ENCODE results near the gene CCDC141.

The CCDC141 gene

GRCh38 chr2:178923546-178923945, 126.4 kb downstream of the CCDC141 start:
- Histone ChIP-seq H3K9ac (ENCODE audit: low read depth, low read length) (no peak overlapping the region), H3K36me3 (ENCODE audit: insufficient read depth, low read length) (no peaks in the 10 kb centered on the region; the same call in none of the 2 replicates)

GRCh38 chr2:178920916-178921513, 128.9 kb downstream of the CCDC141 start:
- Histone ChIP-seq H3K9me3 (ENCODE audit: control insufficient read depth, insufficient read depth, low read length) (no peaks in the 10 kb centered on the region), H3K9ac (ENCODE audit: low read depth, low read length) (no peak overlapping the region), H3K4me1 (ENCODE audit: insufficient read depth, low read length) (no peaks in the 10 kb centered on the region), H3K36me3 (ENCODE audit: insufficient read depth, low read length) (peaks cover 2% of the 10 kb centered on the region; the same call in 1 of the 2 replicates)

More at GRCh38 chr2:178923546-178923945, 126.4 kb downstream of the CCDC141 start:
- no peaks in the 10 kb centered on the region for H3K4me1 ChIP-seq (ENCODE audit: insufficient read depth, low read length)
- no peaks in the 10 kb centered on the region for H3K9me3 ChIP-seq (ENCODE audit: control insufficient read depth, insufficient read depth, low read length)

- H3K9me3 ChIP-seq (ENCODE audit: control insufficient read depth, insufficient read depth, low read length), result no peaks in the 10 kb centered on the region
- peaks cover 2% of the 10 kb centered on the region; the same call in 1 of the 2 replicates for H3K36me3 ChIP-seq (ENCODE audit: insufficient read depth, low read length)
- no peaks in the 10 kb centered on the region for H3K4me1 ChIP-seq (ENCODE audit: insufficient read depth, low read length)
- H3K9ac ChIP-seq (ENCODE audit: low read depth, low read length), result no peak overlapping the region
Measured at GRCh38 chr2:178917555-178917954, 132.4 kb downstream of the CCDC141 start.

- Histone ChIP-seq H3K9ac (ENCODE audit: low read depth, low read length) (no peak overlapping the region), H3K4me1 (ENCODE audit: insufficient read depth, low read length) (no peaks in the 10 kb centered on the region), H3K36me3 (ENCODE audit: insufficient read depth, low read length) (peaks cover 2% of the 10 kb centered on the region; the same call in 1 of the 2 replicates), H3K9me3 (ENCODE audit: control insufficient read depth, insufficient read depth, low read length) (no peaks in the 10 kb centered on the region)
Measured at GRCh38 chr2:178915423-178916173, 134.3 kb downstream of the CCDC141 start.

GRCh38 chr2:178914259-178914849, 135.6 kb downstream of the CCDC141 start:
- Histone ChIP-seq H3K4me1 (ENCODE audit: insufficient read depth, low read length) (no peaks in the 10 kb centered on the region), H3K36me3 (ENCODE audit: insufficient read depth, low read length) (peaks cover 2% of the 10 kb centered on the region; the same call in 1 of the 2 replicates)

GRCh38 chr2:178913049-178913441, 136.9 kb downstream of the CCDC141 start:
- Histone ChIP-seq H3K9ac (ENCODE audit: low read depth, low read length) (no peak overlapping the region), H3K9me3 (ENCODE audit: control insufficient read depth, insufficient read depth, low read length) (no peaks in the 10 kb centered on the region), H3K36me3 (ENCODE audit: insufficient read depth, low read length) (no peaks in the 10 kb centered on the region), H3K4me1 (ENCODE audit: insufficient read depth, low read length) (no peaks in the 10 kb centered on the region)

More at GRCh38 chr2:178914259-178914849, 135.6 kb downstream of the CCDC141 start:
- Histone ChIP-seq H3K9ac (ENCODE audit: low read depth, low read length) (no peak overlapping the region), H3K9me3 (ENCODE audit: control insufficient read depth, insufficient read depth, low read length) (no peaks in the 10 kb centered on the region)

- Histone ChIP-seq H3K9me3 (ENCODE audit: control insufficient read depth, insufficient read depth, low read length) (no peaks in the 10 kb centered on the region), H3K4me1 (ENCODE audit: insufficient read depth, low read length) (no peaks in the 10 kb centered on the region), H3K36me3 (ENCODE audit: insufficient read depth, low read length) (no peaks in the 10 kb centered on the region), H3K9ac (ENCODE audit: low read depth, low read length) (no peak overlapping the region)
Measured at GRCh38 chr2:178912416-178913048, 137.4 kb downstream of the CCDC141 start.

GRCh38 chr2:178911039-178911438, 138.9 kb downstream of the CCDC141 start:
- Histone ChIP-seq H3K9ac (ENCODE audit: low read depth, low read length) (no peak overlapping the region), H3K4me1 (ENCODE audit: insufficient read depth, low read length) (no peaks in the 10 kb centered on the region)

GRCh38 chr2:178910005-178910404, 139.9 kb downstream of the CCDC141 start:
- no peak overlapping the region for H3K9ac ChIP-seq (ENCODE audit: low read depth, low read length)
- no peaks in the 10 kb centered on the region for H3K4me1 ChIP-seq (ENCODE audit: insufficient read depth, low read length)
- no peaks in the 10 kb centered on the region for H3K9me3 ChIP-seq (ENCODE audit: control insufficient read depth, insufficient read depth, low read length)
- H3K36me3 ChIP-seq (ENCODE audit: insufficient read depth, low read length), result no peaks in the 10 kb centered on the region

More at GRCh38 chr2:178911039-178911438, 138.9 kb downstream of the CCDC141 start:
- Histone ChIP-seq H3K36me3 (ENCODE audit: insufficient read depth, low read length) (no peaks in the 10 kb centered on the region), H3K9me3 (ENCODE audit: control insufficient read depth, insufficient read depth, low read length) (no peaks in the 10 kb centered on the region)

GRCh38 chr2:178909507-178909906, 140.4 kb downstream of the CCDC141 start:
- H3K9ac ChIP-seq (ENCODE audit: low read depth, low read length), result no peak overlapping the region
- no peaks in the 10 kb centered on the region for H3K36me3 ChIP-seq (ENCODE audit: insufficient read depth, low read length)

GRCh38 chr2:178908810-178909209, 141.1 kb downstream of the CCDC141 start:
- no peaks in the 10 kb centered on the region for H3K9me3 ChIP-seq (ENCODE audit: control insufficient read depth, insufficient read depth, low read length)
- H3K9ac ChIP-seq (ENCODE audit: low read depth, low read length), result no peak overlapping the region
- no peaks in the 10 kb centered on the region for H3K4me1 ChIP-seq (ENCODE audit: insufficient read depth, low read length)
- no peaks in the 10 kb centered on the region for H3K36me3 ChIP-seq (ENCODE audit: insufficient read depth, low read length)

More at GRCh38 chr2:178909507-178909906, 140.4 kb downstream of the CCDC141 start:
- Histone ChIP-seq H3K9me3 (ENCODE audit: control insufficient read depth, insufficient read depth, low read length) (no peaks in the 10 kb centered on the region), H3K4me1 (ENCODE audit: insufficient read depth, low read length) (no peaks in the 10 kb centered on the region)

- H3K9me3 ChIP-seq (ENCODE audit: control insufficient read depth, insufficient read depth, low read length), result no peaks in the 10 kb centered on the region
- no peak overlapping the region for H3K9ac ChIP-seq (ENCODE audit: low read depth, low read length)
- H3K36me3 ChIP-seq (ENCODE audit: insufficient read depth, low read length), result no peaks in the 10 kb centered on the region
- no peaks in the 10 kb centered on the region for H3K4me1 ChIP-seq (ENCODE audit: insufficient read depth, low read length)
Measured at GRCh38 chr2:178905261-178905660, 144.7 kb downstream of the CCDC141 start.

- no peaks in the 10 kb centered on the region for H3K4me1 ChIP-seq (ENCODE audit: insufficient read depth, low read length)
- H3K36me3 ChIP-seq (ENCODE audit: insufficient read depth, low read length), result peaks cover 2% of the 10 kb centered on the region; the same call in 1 of the 2 replicates
- no peak overlapping the region for H3K9ac ChIP-seq (ENCODE audit: low read depth, low read length)
- H3K9me3 ChIP-seq (ENCODE audit: control insufficient read depth, insufficient read depth, low read length), result no peaks in the 10 kb centered on the region
Measured at GRCh38 chr2:178899656-178900055, 150.3 kb downstream of the CCDC141 start.

- no peak overlapping the region for H3K9ac ChIP-seq (ENCODE audit: low read depth, low read length)
- no peaks in the 10 kb centered on the region for H3K4me1 ChIP-seq (ENCODE audit: insufficient read depth, low read length)
- no peaks in the 10 kb centered on the region for H3K9me3 ChIP-seq (ENCODE audit: control insufficient read depth, insufficient read depth, low read length)
- H3K36me3 ChIP-seq (ENCODE audit: insufficient read depth, low read length), result peaks cover 2% of the 10 kb centered on the region; the same call in 1 of the 2 replicates
Measured at GRCh38 chr2:178895872-178896271, 154.1 kb downstream of the CCDC141 start.
